GM12892 (cell line): ENCODE data around the gene CABLES1.
A peak's percentile ranks its signal among the peaks of the same experiment; 100 is the strongest.

Experiments used
- DNase-seq: peaks from one replicate; pipeline ENCODE4 v3.0.0; 2011; ENCODE audit not compliant: insufficient read length
- FAIRE-seq: peaks from 2 replicates; lab custom pipeline; 2011; peaks lifted over from hg19 to GRCh38; lab: Jason Lieb, UNC
- POLR2A ChIP-seq: IDR thresholded peaks from 2 replicates; pipeline ENCODE4 v1.6.1; 2011; ENCODE audit warnings: low read depth, low read length, control low read depth
- POLR2AphosphoS5 ChIP-seq: IDR thresholded peaks from 2 replicates; pipeline ENCODE4 v1.6.1; 2011; ENCODE audit warnings: low read depth, low read length, control low read depth
- TAF1 ChIP-seq: IDR thresholded peaks from 2 replicates; pipeline ENCODE4 v1.6.1; 2011; ENCODE audit warnings: low read depth, mild to moderate bottlenecking, control low read depth, low read length, borderline replicate concordance

The CABLES1 gene

GRCh38 chr18:23236876-23237468 is 101.7 kb downstream of the CABLES1 start:
- DNase-seq (no peak), FAIRE-seq (peak; percentile 21)
- TF ChIP-seq POLR2AphosphoS5 = no peak
- no peak for TF ChIP-seq TAF1
- no peak for TF ChIP-seq POLR2A

DNA sequence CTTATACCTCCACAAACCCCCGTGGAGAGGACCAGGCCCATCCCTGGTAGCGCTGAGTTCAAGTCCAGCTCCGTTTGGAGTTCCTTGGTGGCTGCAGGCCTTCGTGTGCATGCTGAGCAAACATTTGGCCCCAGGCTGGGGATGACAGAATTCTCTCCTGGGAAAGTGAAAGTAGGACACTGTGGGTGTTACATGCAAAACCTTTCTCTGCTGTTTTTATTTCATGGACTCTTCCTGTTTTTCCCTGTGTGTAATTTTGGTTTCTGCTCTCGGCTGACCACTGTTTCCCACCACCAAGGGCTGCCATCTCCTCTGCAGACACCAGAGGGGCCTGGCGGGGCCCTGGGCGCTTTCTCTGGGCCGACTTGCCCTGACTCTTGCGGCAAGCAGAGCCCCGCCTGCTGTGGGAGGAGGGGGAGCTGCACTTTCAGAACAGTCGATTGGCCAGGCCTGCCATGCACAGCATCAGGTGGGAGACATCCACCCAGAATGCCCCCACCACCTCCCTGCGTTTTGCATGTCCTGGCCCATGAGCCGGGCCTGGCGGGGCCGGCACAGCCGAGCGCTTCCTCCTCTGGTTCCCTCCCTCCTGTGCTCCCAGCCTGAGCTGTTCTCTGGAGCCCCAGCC is 102.4 kb downstream of the CABLES1 start:
- TF ChIP-seq POLR2A (no peak), TAF1 (no peak), POLR2AphosphoS5 (no peak)
- peak; percentile 90 for FAIRE-seq

DNA sequence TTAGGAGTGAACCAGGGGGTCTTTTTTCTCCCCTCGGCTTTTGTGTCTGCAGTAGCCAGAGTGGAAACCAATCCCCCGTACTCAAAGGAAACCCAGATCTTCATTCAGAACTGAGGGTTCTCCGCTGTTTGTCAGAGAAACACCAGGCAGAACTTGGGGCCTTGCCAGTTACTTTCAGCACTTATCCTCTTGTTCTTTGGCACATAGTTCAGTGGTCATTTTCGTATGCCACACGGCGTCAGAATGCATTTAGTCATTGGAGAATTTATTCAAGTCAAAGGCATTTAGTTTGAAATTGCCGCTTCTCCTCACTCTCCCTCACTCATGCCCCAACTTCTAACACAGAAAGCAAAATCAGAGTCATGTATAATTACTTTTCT is 102.9 kb downstream of the CABLES1 start:
- DNase-seq (no peak), FAIRE-seq (no peak)
- no peak for TF ChIP-seq TAF1
- no peak for TF ChIP-seq POLR2AphosphoS5
- no peak for TF ChIP-seq POLR2A

More for the DNA sequence above, 102.4 kb downstream of the CABLES1 start:
- peak; percentile 71 for DNase-seq

GRCh38 chr18:23238651-23239349 is 103.5 kb downstream of the CABLES1 start:
- peak; percentile 58 for FAIRE-seq
- TF ChIP-seq POLR2A (no peak), TAF1 (no peak), POLR2AphosphoS5 (no peak)
- no peak for DNase-seq

GRCh38 chr18:23239350-23239692 is 104.0 kb downstream of the CABLES1 start:
- FAIRE-seq = no peak
- DNase-seq = no peak
- TF ChIP-seq POLR2AphosphoS5 (no peak), TAF1 (no peak), POLR2A (no peak)

- DNase-seq (no peak), FAIRE-seq (no peak)
- no peak for TF ChIP-seq POLR2AphosphoS5
- TF ChIP-seq POLR2A = no peak
- TF ChIP-seq TAF1 = no peak
These were observed 104.8 kb downstream of the CABLES1 start for GRCh38 chr18:23239885-23240608.

- FAIRE-seq (no peak), DNase-seq (no peak)
- no peak for TF ChIP-seq TAF1
- TF ChIP-seq POLR2A = no peak
- no peak for TF ChIP-seq POLR2AphosphoS5
These were observed 105.3 kb downstream of the CABLES1 start for GRCh38 chr18:23240609-23240930.

- DNase-seq (peak; percentile 78), FAIRE-seq (peak; percentile 90)
- TF ChIP-seq POLR2AphosphoS5 = peak; percentile 54; the same call in 1 of the 2 replicates
These were observed 106.7 kb downstream of the CABLES1 start for GRCh38 chr18:23241833-23242496.

- no peak for TF ChIP-seq TAF1
- no peak for TF ChIP-seq POLR2A
- TF ChIP-seq POLR2AphosphoS5 = no peak
- FAIRE-seq (peak; percentile 30), DNase-seq (no peak)
These were observed 107.9 kb downstream of the CABLES1 start for GRCh38 chr18:23243178-23243577.

GRCh38 chr18:23243816-23244215 is 108.5 kb downstream of the CABLES1 start:
- no peak for TF ChIP-seq POLR2AphosphoS5
- TF ChIP-seq POLR2A = no peak
- TF ChIP-seq TAF1 = no peak
- peak; percentile 40 for FAIRE-seq
- DNase-seq = no peak

GRCh38 chr18:23244401-23244800 is 109.1 kb downstream of the CABLES1 start:
- no peak for DNase-seq
- FAIRE-seq = no peak
- no peak for TF ChIP-seq POLR2AphosphoS5
